Kidney (tissue), 14 donors: ENCODE data around the gene SRR. TPM values are rescaled to one million over a fixed set of nuclear protein-coding genes. Genes with fewer than 3 reads are reported as not detected.
A peak's percentile ranks its signal among the peaks of the same experiment; 100 is the strongest.

Experiments used
- DNase-seq, 5 donors: peaks; one replicate each; pipeline ENCODE4 v3.0.0-alpha.2; 2013 to 2020
- FAIRE-seq: peaks from 2 replicates; lab custom pipeline; 2012; peaks lifted over from hg19 to GRCh38; lab: Jason Lieb, UNC
- H3K27ac ChIP-seq, 2 donors: one replicate each; pipeline ENCODE4 v1.7.0; 2013; ENCODE audit warnings: low read depth in 2 of 2, low read length in 2 of 2, inconsistent platforms in 1 of 2
- H3K27me3 ChIP-seq: one replicate; pipeline ENCODE4 v1.7.1; 2013; ENCODE audit warnings: low read length, inconsistent platforms; ENCODE audit not compliant: control insufficient read depth, insufficient read depth
- H3K36me3 ChIP-seq, 3 donors: one replicate each; pipeline versions ENCODE4 v1.7.0 to v1.7.1; 2013; ENCODE audit warnings: low read length in 3 of 3, control low read depth in 1 of 3, inconsistent platforms in 1 of 3; ENCODE audit not compliant: insufficient read depth in 3 of 3, control insufficient read depth in 2 of 3
- H3K4me1 ChIP-seq, 3 donors: one replicate each; pipeline versions ENCODE4 v1.7.0 to v1.7.1; 2013; ENCODE audit warnings: low read length in 3 of 3, inconsistent platforms in 1 of 3, low read depth in 1 of 3; ENCODE audit not compliant: control insufficient read depth in 2 of 3, insufficient read depth in 2 of 3
- H3K4me3 ChIP-seq, 3 donors: one replicate each; pipeline versions ENCODE4 v1.7.0 to v1.8.1; 2013; ENCODE audit warnings: low read length in 3 of 3, control low read depth in 1 of 3, inconsistent platforms in 1 of 3
- H3K9ac ChIP-seq, 3 donors: one replicate each; pipeline versions ENCODE4 v1.7.0 to v1.7.1; 2013; ENCODE audit warnings: low read length in 3 of 3, control low read depth in 1 of 3, inconsistent platforms in 1 of 3
- H3K9me3 ChIP-seq, 3 donors: one replicate each; pipeline versions ENCODE4 v1.7.0 to v1.7.1; 2013; ENCODE audit warnings: low read length in 3 of 3, control low read depth in 1 of 3, inconsistent platforms in 1 of 3; ENCODE audit not compliant: control insufficient read depth in 2 of 3, insufficient read depth in 1 of 3
- CTCF ChIP-seq: IDR thresholded peaks from 3 replicates; pipeline ENCODE4 v1.5.1; 2012; ENCODE audit warnings: mild to moderate bottlenecking, moderate library complexity, borderline replicate concordance; ENCODE audit not compliant: insufficient read depth; ENCODE audit errors: extremely low read depth
- intact Hi-C: fragments of 100-400 bp; cut with DNase I; formaldehyde crosslinking; loops from one replicate; pipeline ENCODE4 v1.11.1; 2022
- polyA plus RNA-seq: library from polyadenylated mRNA; stranded (reverse); fragments of 350-450 nt; fragmentation: Illumina TruSeq; extraction: RNeasy Lipid Tissue Mini Kit (QIAGEN cat#74804); gene quantifications from one replicate; pipeline ENCODE4 v1.2.3, GENCODE V29; 2014; ENCODE audit warnings: low read depth, low replicate concordance; ENCODE audit not compliant: insufficient read depth
- total RNA-seq: library from RNA; stranded (reverse); fragmentation: NEBNext Ultra II Directional; extraction: Animal tissue kit (Norgen Biotek cat#: 25700); gene quantifications from one replicate; pipeline ENCODE4 v1.2.1, GENCODE V29; 2021
- donor health status: control.
- donor health status: control.
- donor health status: control.
- donor health status: control.
- donor health status: control.
- donor health status: DM: yes; HTN: yes; CAD: no.
- donor health status: Normal renal cell carcinoma (clear cell type).

The SRR gene
- total and polyA plus RNA-seq, 2 donors from 2014 or later: 3.5 to 10.0 TPM

- Histone ChIP-seq H3K9me3 (no peaks in the 10 kb centered on the region), H3K4me1 (no peaks in the 10 kb centered on the region), H3K36me3 (peaks cover 6 to 27% (median 26%) of the 10 kb centered on the region in 3 donors), H3K9ac (no peak overlapping the region), H3K27me3 (no peaks in the 10 kb centered on the region), H3K27ac (no peak overlapping the region), H3K4me3 (no peak overlapping the region)
- no peak for TF ChIP-seq CTCF
- FAIRE-seq (no peak), DNase-seq (no peak)
- intact Hi-C loops: no loop called here
These were observed 20.0 kb downstream of the SRR start for GRCh38 chr17:2323629-2324314.

GRCh38 chr17:2331303-2331702, 27.6 kb downstream of the SRR start:
- H3K4me3 ChIP-seq: no peak overlapping the region
- no peak for TF ChIP-seq CTCF
- FAIRE-seq: no peak

GRCh38 chr17:2335726-2336214, 32.0 kb downstream of the SRR start:
- no peak for TF ChIP-seq CTCF
- Histone ChIP-seq H3K36me3 (peaks cover 24 to 33% (median 29%) of the 10 kb centered on the region in 3 donors), H3K4me3 (peak overlapping the region; percentile 90 to 99 (median 94)), H3K4me1 (peaks cover 0 to 9% (median 6%) of the 10 kb centered on the region in 3 donors), H3K9ac (peak overlapping the region; percentile 38 to 83 (median 81)), H3K9me3 (no peaks in the 10 kb centered on the region), H3K27ac (no peak overlapping the region), H3K27me3 (no peaks in the 10 kb centered on the region)
- DNase-seq (peak in 1 of 5 donors; percentile 15), FAIRE-seq (no peak)
- intact Hi-C loops: no loop called here

More at GRCh38 chr17:2331303-2331702, 27.6 kb downstream of the SRR start:
- Histone ChIP-seq H3K9ac (no peak overlapping the region), H3K4me1 (peaks cover 0 to 6% (median 3%) of the 10 kb centered on the region in 3 donors), H3K27ac (no peak overlapping the region), H3K9me3 (no peaks in the 10 kb centered on the region), H3K27me3 (no peaks in the 10 kb centered on the region), H3K36me3 (peaks cover 36 to 43% (median 38%) of the 10 kb centered on the region in 3 donors)
- no peak for DNase-seq
- intact Hi-C loops: no loop called here
